ENCODE data around the gene SH3BGRL. TPM values are rescaled to one million over a fixed set of nuclear protein-coding genes. Genes with fewer than 3 reads are reported as not detected.

Gene SH3BGRL
- total RNA-seq, 1 experiment from 2014 or later, result 12.2 TPM

Other genes with a start within 250 kb of the SH3BGRL start
- 0.08 and 0.76 TPM in 2 replicates for gene HMGN5, start 189 bp upstream of the SH3BGRL start, total RNA-seq (2014; rRNA removed; shearing (Covaris generic))